Esophagus (tissue), 2 donors: Measurements from ENCODE around the gene VPS8. TPM values are rescaled to one million over a fixed set of nuclear protein-coding genes. Genes with fewer than 3 reads are reported as not detected.

Experiments used
- H3K27ac ChIP-seq, 2 donors: one replicate each; pipeline ENCODE4 v1.5.1; 2013; ENCODE audit warnings: low read depth in 2 of 2, mild to moderate bottlenecking in 2 of 2, inconsistent platforms in 1 of 2, low read length in 1 of 2, moderate library complexity in 1 of 2
- H3K27me3 ChIP-seq, 2 donors: one replicate each; pipeline ENCODE4 v1.6.1; 2013; ENCODE audit warnings: low read length in 2 of 2, control low read depth in 1 of 2, mild to moderate bottlenecking in 1 of 2; ENCODE audit not compliant: insufficient read depth in 2 of 2, control insufficient read depth in 1 of 2
- H3K36me3 ChIP-seq, 2 donors: one replicate each; pipeline ENCODE4 v1.6.1; 2013; ENCODE audit warnings: low read length in 1 of 2; ENCODE audit not compliant: control insufficient read depth in 2 of 2, insufficient read depth in 2 of 2
- H3K4me1 ChIP-seq, 2 donors: one replicate each; pipeline ENCODE4 v1.6.1; 2013; ENCODE audit warnings: low read length in 1 of 2; ENCODE audit not compliant: control insufficient read depth in 2 of 2, insufficient read depth in 2 of 2
- H3K4me3 ChIP-seq, 2 donors: one replicate each; pipeline ENCODE4 v1.5.1; 2013; ENCODE audit warnings: low read length in 2 of 2, mild to moderate bottlenecking in 2 of 2, low read depth in 1 of 2, moderate library complexity in 1 of 2
- H3K9me3 ChIP-seq, 2 donors: one replicate each; pipeline ENCODE4 v1.6.1; 2013; ENCODE audit warnings: mild to moderate bottlenecking in 2 of 2, low read depth in 1 of 2, low read length in 1 of 2, moderate library complexity in 1 of 2; ENCODE audit not compliant: control insufficient read depth in 2 of 2, insufficient read depth in 1 of 2
- WGBS, 2 donors: extraction: QIAGEN DNeasy Blood & Tissue Kit; methylation state at CpG; one replicate each; pipeline ENCODE4 v1.1.7; 2013; 5-methylcytosine and 5-hydroxymethylcytosine counted together
- polyA plus RNA-seq, 2 donors: library from polyadenylated mRNA; stranded (reverse); fragments of 200-250 nt; gene quantifications; one replicate each; pipeline ENCODE4 v1.2.3, GENCODE V29; 2013
- donor health status: healthy with polysubstance abuse.
- donor health status: Bipolar disorder and iron deficiency.

VPS8 gene
- polyA plus RNA-seq, 2 donors, result 9.5 to 10.4 TPM

DNA sequence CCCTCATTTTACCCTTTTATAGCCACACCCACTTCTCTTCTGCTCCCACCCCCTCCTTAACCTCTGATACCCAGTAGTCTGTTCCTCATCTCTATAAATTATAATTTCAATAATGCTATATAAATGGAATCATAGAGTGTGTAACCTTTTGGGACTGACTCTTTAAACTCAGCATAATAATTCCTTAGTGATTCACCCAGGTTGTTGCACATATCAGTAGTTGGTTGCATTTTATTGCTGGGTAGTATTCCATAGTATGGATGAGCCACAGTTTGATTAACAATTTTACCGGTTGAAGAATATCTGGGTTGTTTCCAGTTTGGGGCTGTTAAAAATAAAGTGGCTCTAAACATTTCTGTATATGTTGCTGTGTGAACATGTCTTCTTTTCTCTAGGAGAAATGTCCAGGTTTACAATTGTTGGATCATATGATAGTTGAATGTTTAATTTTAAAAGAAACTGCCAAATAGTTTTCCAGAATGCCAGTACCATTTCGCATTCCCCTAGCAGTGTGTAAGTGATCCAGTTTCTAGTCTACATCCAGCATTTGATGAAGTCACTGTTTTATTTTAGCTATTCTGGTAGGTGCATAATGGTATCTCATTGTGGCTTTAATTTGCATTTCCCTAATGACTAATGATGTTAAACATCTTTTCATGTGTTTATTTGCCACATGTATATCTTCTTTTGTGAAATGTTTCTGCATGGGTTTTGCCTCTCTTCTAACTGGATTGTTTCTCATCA is 68.5 kb downstream of the VPS8 start:
- no peak overlapping the region for H3K4me3 ChIP-seq
- peaks cover 0 to 3% of the 10 kb centered on the region in 2 donors for H3K36me3 ChIP-seq
- no peaks in the 10 kb centered on the region for H3K27me3 ChIP-seq
- no peaks in the 10 kb centered on the region for H3K9me3 ChIP-seq
- 77 to 87% methylated on average over 2 of the region's 2 CpGs for WGBS, 2 donors
- no peak overlapping the region for H3K27ac ChIP-seq
- no peaks in the 10 kb centered on the region for H3K4me1 ChIP-seq

DNA sequence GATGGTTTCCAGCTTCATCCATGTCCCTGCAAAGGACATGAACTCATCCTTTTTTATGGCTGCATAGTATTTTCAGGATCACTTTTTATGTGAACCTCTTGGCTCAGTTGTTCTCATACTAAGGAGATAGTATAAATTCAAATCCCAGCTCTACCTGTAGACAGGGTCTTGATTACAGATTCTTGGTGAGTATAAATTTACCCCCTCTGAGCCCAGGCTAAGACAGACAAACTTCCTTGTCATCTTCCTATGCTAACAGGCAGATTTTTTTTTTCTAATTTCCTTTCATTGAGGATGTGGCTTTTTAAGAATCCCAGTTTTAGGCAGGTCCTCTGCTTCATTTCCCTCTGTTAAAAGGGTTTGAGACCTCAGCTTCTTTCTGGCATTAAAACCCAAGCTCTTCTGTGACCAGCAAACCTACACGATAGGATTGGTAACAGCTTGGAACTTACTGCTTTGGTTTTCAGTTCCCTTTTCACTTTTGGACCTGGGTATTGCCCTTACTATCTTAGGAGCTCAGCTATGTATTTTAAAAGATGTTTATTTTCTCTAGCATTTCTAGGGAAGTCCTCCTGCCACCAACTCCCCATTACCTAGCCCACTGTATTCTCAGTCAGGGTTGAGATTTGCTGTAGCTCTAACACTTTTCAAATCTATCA is 72.5 kb downstream of the VPS8 start:
- Histone ChIP-seq H3K36me3 (peaks cover 0 to 2% of the 10 kb centered on the region in 2 donors), H3K9me3 (no peaks in the 10 kb centered on the region), H3K4me1 (no peaks in the 10 kb centered on the region), H3K27me3 (no peaks in the 10 kb centered on the region), H3K27ac (no peak overlapping the region), H3K4me3 (no peak overlapping the region)
- 89 to 90% methylated on average over 1 of the region's 1 CpG for WGBS, 2 donors

DNA sequence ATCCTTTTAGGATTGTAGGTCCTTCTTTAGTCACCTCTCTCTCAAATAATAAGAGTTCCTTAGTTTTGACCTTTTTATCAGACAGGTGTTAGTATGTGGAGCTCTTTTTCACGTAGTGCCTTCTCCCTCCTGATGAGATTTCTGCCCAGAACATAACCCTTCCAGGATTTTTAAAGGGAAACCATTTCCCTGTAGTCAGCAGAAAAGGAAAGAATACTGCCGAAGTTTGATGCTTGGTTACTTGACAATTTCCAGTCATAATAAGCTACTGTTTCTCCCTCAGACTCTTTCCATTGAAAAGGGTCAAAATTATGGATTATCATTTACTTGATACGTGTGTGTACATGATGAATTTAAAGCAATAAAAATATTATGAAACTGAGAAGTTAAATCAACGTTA is 73.1 kb downstream of the VPS8 start:
- no peaks in the 10 kb centered on the region for H3K27me3 ChIP-seq
- no peak overlapping the region for H3K4me3 ChIP-seq
- H3K9me3 ChIP-seq, result no peaks in the 10 kb centered on the region
- no peaks in the 10 kb centered on the region for H3K36me3 ChIP-seq
- WGBS, 2 donors, result 84 to 85% methylated on average over 4 of the region's 4 CpGs
- H3K4me1 ChIP-seq, result no peaks in the 10 kb centered on the region
- H3K27ac ChIP-seq, result no peak overlapping the region

GRCh38 chr3:184887574-184887973 is 75.6 kb downstream of the VPS8 start:
- no peaks in the 10 kb centered on the region for H3K9me3 ChIP-seq
- no peaks in the 10 kb centered on the region for H3K27me3 ChIP-seq
- 91 to 100% methylated on average over 2 of the region's 2 CpGs for WGBS, 2 donors
- H3K4me1 ChIP-seq, result no peaks in the 10 kb centered on the region
- H3K27ac ChIP-seq, result no peak overlapping the region
- H3K36me3 ChIP-seq, result no peaks in the 10 kb centered on the region
- no peak overlapping the region for H3K4me3 ChIP-seq

GRCh38 chr3:184889312-184889904 is 77.4 kb downstream of the VPS8 start:
- H3K27me3 ChIP-seq, result no peaks in the 10 kb centered on the region
- no peaks in the 10 kb centered on the region for H3K9me3 ChIP-seq
- H3K4me3 ChIP-seq, result no peak overlapping the region
- no peaks in the 10 kb centered on the region for H3K36me3 ChIP-seq
- no peaks in the 10 kb centered on the region for H3K4me1 ChIP-seq
- H3K27ac ChIP-seq, result no peak overlapping the region
- WGBS, 2 donors, result 82 to 85% methylated on average over 6 of the region's 6 CpGs

DNA sequence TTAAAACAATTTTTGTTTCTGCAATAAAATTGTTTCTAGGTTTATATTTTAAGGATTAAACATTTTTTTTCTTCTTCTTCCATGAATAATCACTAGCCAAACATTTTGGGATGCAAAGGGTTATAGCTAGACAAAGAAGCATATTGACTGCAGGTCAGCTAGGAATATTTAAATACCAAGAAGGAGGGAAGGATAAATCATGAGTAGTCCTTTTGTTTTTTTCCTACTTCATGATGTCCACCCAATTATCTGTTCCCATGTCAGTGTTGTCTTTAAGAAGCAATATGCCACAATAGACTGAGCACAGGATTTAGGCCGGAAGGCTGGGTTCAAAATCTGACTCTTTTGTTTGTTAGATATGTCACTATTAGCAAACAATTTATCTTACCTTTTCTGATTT is 82.1 kb downstream of the VPS8 start:
- 95 to 96% methylated on average over 1 of the region's 1 CpG for WGBS, 2 donors
- H3K36me3 ChIP-seq, result no peaks in the 10 kb centered on the region
- H3K4me3 ChIP-seq, result no peak overlapping the region
- H3K27me3 ChIP-seq, result no peaks in the 10 kb centered on the region
- no peaks in the 10 kb centered on the region for H3K4me1 ChIP-seq
- no peaks in the 10 kb centered on the region for H3K9me3 ChIP-seq
- H3K27ac ChIP-seq, result no peak overlapping the region

DNA sequence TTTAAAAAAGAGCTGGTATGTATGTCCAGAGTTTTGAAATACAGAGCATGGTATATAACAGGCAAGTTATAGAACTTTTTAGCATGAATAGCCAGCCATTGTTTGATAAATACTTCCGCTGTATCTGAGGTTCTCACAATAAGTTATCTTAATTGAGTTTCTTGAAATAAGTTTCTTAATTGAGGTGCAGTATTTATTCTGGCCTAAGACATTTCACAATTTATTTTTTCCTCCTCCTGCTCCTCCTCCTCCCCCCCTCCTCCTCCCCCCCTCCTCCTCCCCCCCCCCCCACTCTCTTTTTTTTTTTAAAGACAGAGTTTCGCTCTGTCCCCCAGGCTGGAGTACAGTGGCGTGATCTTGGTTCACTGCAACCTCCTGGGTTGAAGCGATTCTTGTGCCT is 83.4 kb downstream of the VPS8 start:
- H3K4me3 ChIP-seq, result no peak overlapping the region

GRCh38 chr3:184896336-184896735 is 84.4 kb downstream of the VPS8 start:
- Histone ChIP-seq H3K9me3 (no peaks in the 10 kb centered on the region), H3K4me1 (no peaks in the 10 kb centered on the region), H3K36me3 (no peaks in the 10 kb centered on the region), H3K4me3 (no peak overlapping the region), H3K27ac (no peak overlapping the region), H3K27me3 (no peaks in the 10 kb centered on the region)
- 74 to 89% methylated on average over 2 of the region's 2 CpGs for WGBS, 2 donors

More for the DNA sequence above, 83.4 kb downstream of the VPS8 start:
- H3K27ac ChIP-seq, result no peak overlapping the region
- WGBS, 2 donors, result 90 to 93% methylated on average over 3 to 4 of the region's 4 CpGs
- no peaks in the 10 kb centered on the region for H3K36me3 ChIP-seq
- H3K4me1 ChIP-seq, result no peaks in the 10 kb centered on the region
- H3K27me3 ChIP-seq, result no peaks in the 10 kb centered on the region
- H3K9me3 ChIP-seq, result no peaks in the 10 kb centered on the region

GRCh38 chr3:184899953-184900595 is 88.1 kb downstream of the VPS8 start:
- Histone ChIP-seq H3K36me3 (no peaks in the 10 kb centered on the region), H3K4me3 (no peak overlapping the region), H3K27ac (no peak overlapping the region), H3K9me3 (no peaks in the 10 kb centered on the region), H3K27me3 (no peaks in the 10 kb centered on the region), H3K4me1 (no peaks in the 10 kb centered on the region)
- WGBS, 2 donors, result 86 to 89% methylated on average over 5 of the region's 5 CpGs
